Trophoblast cell (in vitro differentiated cells and primary cell): ENCODE data around the gene ITGAE.

Experiments
- DNase-seq, 2 donors: peaks; one replicate each; pipeline ENCODE4 v3.0.0-alpha.2; 2016
- H2AFZ ChIP-seq: 2 replicates; pipeline ENCODE4 v1.6.1; 2013; ENCODE audit warnings: low read length, moderate library complexity, mild to moderate bottlenecking; ENCODE audit not compliant: insufficient read depth, poor library complexity
- H2AK5ac ChIP-seq: 2 replicates; pipeline ENCODE4 v1.6.1; 2013; ENCODE audit warnings: mild to moderate bottlenecking, low read length
- H2BK120ac ChIP-seq: 2 replicates; pipeline ENCODE4 v1.6.1; 2013; ENCODE audit warnings: low read length, mild to moderate bottlenecking, moderate library complexity; ENCODE audit not compliant: insufficient read depth, poor library complexity
- H2BK12ac ChIP-seq: 2 replicates; pipeline ENCODE4 v1.6.1; 2013; ENCODE audit warnings: mild to moderate bottlenecking, low read length, moderate library complexity
- H2BK5ac ChIP-seq: 2 replicates; pipeline ENCODE4 v1.6.1; 2013; ENCODE audit warnings: low read length, low read depth, moderate library complexity, mild to moderate bottlenecking; ENCODE audit not compliant: poor library complexity
- H3K14ac ChIP-seq: 2 replicates; pipeline ENCODE4 v1.6.1; 2013; ENCODE audit warnings: mild to moderate bottlenecking, low read length
- H3K18ac ChIP-seq: 2 replicates; pipeline ENCODE4 v1.6.1; 2013; ENCODE audit warnings: mild to moderate bottlenecking, low read length
- H3K23ac ChIP-seq: 2 replicates; pipeline ENCODE4 v1.6.1; 2013; ENCODE audit warnings: low read length
- H3K27ac ChIP-seq: 2 replicates; pipeline ENCODE4 v1.5.1; 2013; ENCODE audit warnings: low read depth, mild to moderate bottlenecking, inconsistent platforms, low read length, moderate library complexity
- H3K27me3 ChIP-seq: 2 replicates; pipeline ENCODE4 v1.6.1; 2013; ENCODE audit warnings: inconsistent platforms, mild to moderate bottlenecking, low read length, moderate library complexity; ENCODE audit not compliant: insufficient read depth
- H3K36me3 ChIP-seq, 2 experiments: 1 replicate in 1 of 2; 2 replicates in 1 of 2; pipeline ENCODE4 v1.6.1; 2013; ENCODE audit warnings: low read length in 2 of 2, mild to moderate bottlenecking in 2 of 2, moderate library complexity in 1 of 2; ENCODE audit not compliant: insufficient read depth in 2 of 2, control insufficient read depth in 1 of 2
- H3K4ac ChIP-seq: 2 replicates; pipeline ENCODE4 v1.6.1; 2013; ENCODE audit warnings: low read depth, mild to moderate bottlenecking, low read length, moderate library complexity
- H3K4me1 ChIP-seq, 2 experiments: 1 replicate in 1 of 2; 2 replicates in 1 of 2; pipeline ENCODE4 v1.6.1; 2013; ENCODE audit warnings: low read length in 2 of 2, mild to moderate bottlenecking in 2 of 2, moderate library complexity in 1 of 2; ENCODE audit not compliant: insufficient read depth in 2 of 2, control insufficient read depth in 1 of 2
- H3K4me2 ChIP-seq: 2 replicates; pipeline ENCODE4 v1.6.1; 2013; ENCODE audit warnings: inconsistent platforms, mild to moderate bottlenecking, low read length, moderate library complexity
- H3K4me3 ChIP-seq: 2 replicates; pipeline ENCODE4 v1.5.1; 2013; ENCODE audit warnings: mild to moderate bottlenecking, low read depth, low read length, inconsistent platforms
- H3K79me1 ChIP-seq: one replicate; pipeline ENCODE4 v1.6.1; 2013; ENCODE audit warnings: low read length
- H3K79me2 ChIP-seq: 2 replicates; pipeline ENCODE4 v1.6.1; 2013; ENCODE audit warnings: low read length, mild to moderate bottlenecking; ENCODE audit not compliant: control insufficient read depth, insufficient read depth, poor library complexity
- H3K9ac ChIP-seq: 2 replicates; pipeline ENCODE4 v1.6.1; 2013; ENCODE audit warnings: mild to moderate bottlenecking, low read length
- H3K9me3 ChIP-seq: 2 replicates; pipeline ENCODE4 v1.6.1; 2013; ENCODE audit warnings: low read depth, mild to moderate bottlenecking, control low read depth, inconsistent platforms, low read length; ENCODE audit not compliant: insufficient read depth
- H4K12ac ChIP-seq: 2 replicates; pipeline ENCODE4 v1.6.1; 2013; ENCODE audit warnings: low read depth, mild to moderate bottlenecking, low read length, moderate library complexity
- H4K8ac ChIP-seq: 2 replicates; pipeline ENCODE4 v1.6.1; 2013; ENCODE audit warnings: low read depth, mild to moderate bottlenecking, low read length, moderate library complexity
- H4K91ac ChIP-seq: one replicate; pipeline ENCODE4 v1.6.1; 2013; ENCODE audit warnings: low read depth, mild to moderate bottlenecking, low read length, moderate library complexity
- WGBS: extraction: QIAGEN DNeasy Blood & Tissue Kit; methylation state at CpG from one replicate; pipeline ENCODE4 v1.1.7; 2013; ENCODE audit warnings: missing lambda C conversion rate; ENCODE audit not compliant: insufficient read length, insufficient coverage; ENCODE audit errors: extremely low coverage; 5-methylcytosine and 5-hydroxymethylcytosine counted together

ITGAE gene

DNA sequence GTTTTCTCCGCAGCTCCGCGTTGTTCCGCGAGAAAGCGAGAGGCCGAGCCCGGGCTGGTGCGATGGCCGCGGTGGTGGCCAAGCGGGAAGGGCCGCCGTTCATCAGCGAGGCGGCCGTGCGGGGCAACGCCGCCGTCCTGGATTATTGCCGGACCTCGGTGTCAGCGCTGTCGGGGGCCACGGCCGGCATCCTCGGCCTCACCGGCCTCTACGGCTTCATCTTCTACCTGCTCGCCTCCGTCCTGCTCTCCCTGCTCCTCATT is 132.0 kb downstream of the ITGAE start:
- Histone ChIP-seq H3K27ac (no peak overlapping the region), H3K27me3 (no peaks in the 10 kb centered on the region), H4K91ac (peak overlapping the region; percentile 69), H3K18ac (peak overlapping the region; percentile 76), H3K9ac (peak overlapping the region; percentile 91), H4K8ac (peak overlapping the region; percentile 96), H3K14ac (peak overlapping the region; percentile 78), H2AFZ (peak overlapping the region; percentile 85), H3K4me3 (peak overlapping the region; percentile 97), H3K4me2 (peak overlapping the region; percentile 76), H3K36me3 (peaks cover 21 to 22% of the 10 kb centered on the region in 2 experiments), H2BK5ac (peak overlapping the region; percentile 38), H3K4ac (peak overlapping the region; percentile 92), H3K4me1 (peaks cover 7 to 15% of the 10 kb centered on the region in 2 experiments), H3K79me2 (peaks cover 23% of the 10 kb centered on the region), H3K79me1 (peaks cover 15% of the 10 kb centered on the region), H3K23ac (no peak overlapping the region), H2BK120ac (peak overlapping the region; percentile 23), H3K9me3 (no peaks in the 10 kb centered on the region), H2BK12ac (no peak overlapping the region), H2AK5ac (peak overlapping the region; percentile 50), H4K12ac (peak overlapping the region; percentile 91)
- no peak for DNase-seq
- WGBS = no CpG with 5 or more reads among the region's 32 CpGs

DNA sequence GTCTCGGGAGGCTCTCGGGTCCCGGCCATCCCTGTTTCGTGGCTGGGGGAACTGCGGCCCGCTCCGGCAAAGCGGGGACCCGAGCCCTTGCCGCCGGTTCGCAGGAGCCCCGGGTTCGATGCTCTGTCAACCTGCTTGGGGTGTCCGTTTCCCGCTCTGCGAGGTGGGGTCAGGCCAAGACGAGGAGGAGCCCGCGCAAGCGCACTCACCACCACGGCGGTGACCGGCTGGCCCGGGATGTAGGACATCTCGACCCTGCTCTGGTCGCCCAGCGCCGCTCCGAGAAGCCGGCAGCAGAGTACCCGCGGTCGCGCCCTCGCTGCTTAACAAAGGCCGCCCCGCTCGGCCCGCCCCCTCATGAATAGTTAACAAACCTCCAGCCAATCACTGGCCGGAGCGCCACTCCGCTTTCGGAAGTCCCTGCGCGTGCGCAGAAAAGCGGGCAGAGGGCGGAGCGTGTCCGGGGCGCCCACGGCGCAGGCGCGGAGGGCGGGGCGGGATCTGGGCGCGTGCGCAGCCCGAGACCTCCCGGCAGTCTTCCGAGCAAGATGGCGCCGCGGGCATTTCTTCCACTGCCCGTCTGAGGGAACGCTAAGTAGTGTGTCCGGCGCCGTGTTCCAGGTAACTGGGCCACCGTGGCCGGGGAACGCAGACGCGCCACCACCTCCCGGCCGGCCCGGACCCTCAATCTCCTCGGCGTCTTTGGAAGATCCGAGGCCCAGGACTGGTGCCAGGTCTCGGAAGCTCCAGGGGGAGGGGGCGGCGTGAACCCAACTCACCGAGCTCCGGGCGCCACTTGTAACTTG is 132.5 kb downstream of the ITGAE start, which contains the start of the genes EMC6 and TAX1BP3:
Gene EMC6, plus strand, starts transcription at position 534 of the 806 bp plus-strand sequence. CDS start 335 bp downstream, outside the sequence.
Gene TAX1BP3, minus strand, starts transcription at position 300 of the 806 bp plus-strand sequence. Its CDS starts 52 bp downstream, at position 248.
- Histone ChIP-seq H4K91ac (peak within 1 kb of the TSS; percentile 100), H2AFZ (peak within 1 kb of the TSS; percentile 95), H3K4me3 (peak within 1 kb of the TSS; percentile 97), H2AK5ac (peak within 1 kb of the TSS; percentile 99), H3K79me1 (peaks cover 15% of the 10 kb centered on the region), H3K36me3 (peaks cover 26 to 27% of the 10 kb centered on the region in 2 experiments), H2BK5ac (peak within 1 kb of the TSS; percentile 100), H3K23ac (no peak within 1 kb of the TSS), H3K4me1 (peaks cover 7 to 15% of the 10 kb centered on the region in 2 experiments), H3K18ac (peak within 1 kb of the TSS; percentile 100), H3K27me3 (no peaks in the 10 kb centered on the region), H3K27ac (peak within 1 kb of the TSS; percentile 100), H2BK12ac (peak within 1 kb of the TSS; percentile 63), H3K79me2 (peaks cover 23% of the 10 kb centered on the region), H3K4me2 (peak within 1 kb of the TSS; percentile 78), H3K14ac (peak within 1 kb of the TSS; percentile 100), H4K8ac (peak within 1 kb of the TSS; percentile 99), H3K4ac (peak within 1 kb of the TSS; percentile 98), H2BK120ac (peak within 1 kb of the TSS; percentile 100), H3K9me3 (no peaks in the 10 kb centered on the region), H3K9ac (peak within 1 kb of the TSS; percentile 92), H4K12ac (peak within 1 kb of the TSS; percentile 97)
- no CpG with 5 or more reads among the region's 89 CpGs for WGBS
- peak; percentile 99 to 100 for DNase-seq

DNA sequence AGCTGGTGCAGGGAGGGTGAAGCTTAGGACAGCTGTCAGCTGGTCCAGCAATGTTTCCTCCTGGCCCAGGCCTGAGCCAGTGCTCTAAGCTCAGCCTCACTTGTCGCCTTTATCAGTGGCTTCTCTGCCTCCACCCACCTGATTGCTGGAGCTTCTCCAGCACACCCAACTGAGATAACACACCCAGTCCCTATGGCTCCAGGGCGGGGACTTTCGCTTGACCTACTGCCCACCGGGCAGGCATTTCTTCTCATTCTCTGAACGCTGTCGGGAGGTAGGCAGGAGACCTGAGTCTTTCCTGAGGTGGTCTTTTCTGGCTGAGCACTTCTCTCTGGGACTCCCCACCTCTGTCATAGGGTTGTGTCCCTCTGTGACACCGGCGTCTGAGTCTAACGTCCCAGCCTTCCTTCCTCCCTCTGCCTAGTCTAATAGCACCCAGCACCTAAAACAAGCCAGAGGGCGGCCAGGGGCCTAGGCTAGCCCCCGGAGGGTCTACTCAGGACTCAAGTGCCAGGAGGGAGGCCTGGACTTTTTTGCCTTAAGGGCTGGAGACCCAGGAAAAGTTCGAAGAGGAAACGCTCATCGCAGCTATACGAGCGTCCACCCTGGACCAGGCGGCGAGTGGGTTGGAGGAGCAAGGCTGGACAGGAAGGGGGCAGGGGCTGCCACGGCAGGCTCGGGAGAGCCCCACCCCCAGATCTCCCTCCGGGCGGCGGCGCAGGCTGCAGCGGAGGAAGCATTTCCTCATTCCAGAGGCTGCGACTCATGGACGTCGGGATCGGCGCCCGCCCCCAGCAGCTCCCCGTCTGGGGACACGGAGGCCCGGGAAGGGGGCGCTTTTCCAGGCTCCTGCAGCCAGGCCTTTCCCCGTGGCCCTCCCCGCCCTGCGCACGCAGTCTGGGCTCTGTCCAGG is 133.4 kb downstream of the ITGAE start:
- H3K36me3 ChIP-seq = peaks cover 32 to 33% of the 10 kb centered on the region in 2 experiments
- H3K23ac ChIP-seq = no peak overlapping the region
- peak overlapping the region; percentile 100 for H2BK5ac ChIP-seq
- H2AK5ac ChIP-seq = peak overlapping the region; percentile 99
- H3K79me2 ChIP-seq = peaks cover 23% of the 10 kb centered on the region
- H3K9me3 ChIP-seq = no peaks in the 10 kb centered on the region
- peak overlapping the region; percentile 98 for H3K4ac ChIP-seq
- peak overlapping the region; percentile 97 for H4K12ac ChIP-seq
- H3K27me3 ChIP-seq = no peaks in the 10 kb centered on the region
- peak overlapping the region; percentile 100 for H2BK120ac ChIP-seq
- WGBS = no CpG with 5 or more reads among the region's 39 CpGs
- peak overlapping the region; percentile 100 for H4K91ac ChIP-seq
- peak overlapping the region; percentile 99 for H4K8ac ChIP-seq
- peak overlapping the region; percentile 63 for H2BK12ac ChIP-seq
- peak overlapping the region; percentile 100 for H3K27ac ChIP-seq
- H3K14ac ChIP-seq = peak overlapping the region; percentile 100
- DNase-seq = peak; percentile 90 to 94
- H3K4me3 ChIP-seq = peak overlapping the region; percentile 96
- peak overlapping the region; percentile 78 for H3K4me2 ChIP-seq
- H3K18ac ChIP-seq = peak overlapping the region; percentile 100
- peaks cover 15% of the 10 kb centered on the region for H3K79me1 ChIP-seq
- peaks cover 7 to 15% of the 10 kb centered on the region in 2 experiments for H3K4me1 ChIP-seq
- peak overlapping the region; percentile 92 for H3K9ac ChIP-seq
- H2AFZ ChIP-seq = peak overlapping the region; percentile 95

DNA sequence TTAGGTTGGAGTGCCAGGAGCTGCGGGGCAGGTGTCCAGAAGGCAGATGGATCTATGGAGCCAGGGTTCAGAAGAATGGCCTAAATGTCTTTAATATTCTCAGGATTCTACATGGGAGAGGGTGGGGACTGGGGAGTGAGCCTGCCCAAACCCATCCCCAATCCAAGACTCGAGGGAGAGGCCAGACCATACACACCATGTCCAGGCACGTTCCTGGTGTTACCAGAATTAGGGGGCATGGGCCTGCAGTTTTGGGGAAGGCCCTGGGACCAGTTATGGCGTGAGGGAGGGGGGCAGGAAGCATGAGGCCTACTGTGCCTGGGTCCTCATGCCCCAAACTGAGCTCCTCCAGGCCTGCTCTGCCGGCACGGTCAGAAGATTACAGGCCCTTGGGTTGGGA is 134.5 kb downstream of the ITGAE start:
- Histone ChIP-seq H3K27me3 (no peaks in the 10 kb centered on the region), H3K23ac (no peak overlapping the region), H3K36me3 (peaks cover 38 to 40% of the 10 kb centered on the region in 2 experiments), H4K8ac (no peak overlapping the region), H4K12ac (no peak overlapping the region), H3K9ac (peak overlapping the region; percentile 49), H2AFZ (peak overlapping the region; percentile 19), H3K27ac (no peak overlapping the region), H2BK120ac (no peak overlapping the region), H3K9me3 (no peaks in the 10 kb centered on the region), H2BK12ac (no peak overlapping the region), H3K4me1 (peaks cover 7 to 15% of the 10 kb centered on the region in 2 experiments), H3K79me2 (peaks cover 23% of the 10 kb centered on the region), H3K4ac (peak overlapping the region; percentile 77), H3K79me1 (peaks cover 15% of the 10 kb centered on the region), H3K4me3 (no peak overlapping the region), H2AK5ac (no peak overlapping the region), H4K91ac (no peak overlapping the region), H3K4me2 (peak overlapping the region; percentile 17), H3K18ac (peak overlapping the region; percentile 89), H3K14ac (peak overlapping the region; percentile 40), H2BK5ac (peak overlapping the region; percentile 1)
- WGBS = no CpG with 5 or more reads among the region's 6 CpGs
- DNase-seq = no peak
